Stimulated activated CD8-positive, alpha-beta memory T cell treated with anti-CD3 and anti-CD28 coated beads, Interleukin-7, amount 100 ng/mL, for 48 hours (primary cell): Measurements from ENCODE around the gene PACSIN2.
"Not testable (repeated sequence)": the region's sequence is repeated elsewhere in the genome, so short reads cannot be mapped to it uniquely, and the experiment has no call there.

ENCODE experiments used
- DNase-seq, 2 donors: peaks; one replicate each; pipeline ENCODE4 v3.0.0-alpha.2; 2020; ENCODE audit warnings: low read depth in 1 of 2; ENCODE audit errors: extremely low read depth in 1 of 2

PACSIN2 gene

DNA sequence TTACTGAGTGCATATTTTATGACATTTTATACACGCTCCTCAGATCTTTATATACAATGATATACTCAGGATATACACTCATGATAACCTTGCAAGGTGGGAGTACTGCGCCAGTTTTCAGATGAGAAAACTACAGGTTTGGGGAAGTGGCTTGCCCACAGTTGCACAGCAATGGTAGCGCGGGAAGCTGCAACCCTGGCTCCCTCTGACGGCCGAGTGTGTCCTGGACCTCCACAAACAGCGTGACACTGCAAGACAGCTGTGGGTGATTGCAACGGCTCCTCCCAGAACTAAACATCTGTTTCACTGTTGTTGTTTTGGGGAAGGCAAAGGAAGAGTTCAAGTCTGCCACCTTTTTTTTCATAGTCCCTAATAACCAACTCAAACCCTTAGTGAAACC lies 47.0 kb downstream of the PACSIN2 start:
- DNase-seq = no peak

DNA sequence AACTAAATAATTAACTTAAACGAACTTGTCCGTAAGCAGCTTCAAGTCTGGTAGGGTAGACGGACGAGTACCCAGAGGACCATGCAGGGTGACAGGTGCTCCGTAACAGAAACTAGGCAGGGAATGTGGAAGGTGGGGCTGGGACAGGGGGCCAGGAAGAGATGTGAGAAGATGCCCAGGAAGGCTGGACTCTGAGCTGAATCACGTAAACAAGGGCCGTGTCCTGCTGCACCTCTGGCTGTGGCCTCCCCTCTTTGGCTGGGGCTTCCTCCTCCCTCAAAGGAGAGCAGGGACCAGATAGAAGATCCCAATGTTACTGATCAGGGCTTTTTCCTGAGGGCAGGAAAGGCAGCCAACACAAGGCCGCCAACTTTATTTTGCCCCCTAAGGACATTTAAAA lies 47.9 kb downstream of the PACSIN2 start:
- no peak for DNase-seq

DNA sequence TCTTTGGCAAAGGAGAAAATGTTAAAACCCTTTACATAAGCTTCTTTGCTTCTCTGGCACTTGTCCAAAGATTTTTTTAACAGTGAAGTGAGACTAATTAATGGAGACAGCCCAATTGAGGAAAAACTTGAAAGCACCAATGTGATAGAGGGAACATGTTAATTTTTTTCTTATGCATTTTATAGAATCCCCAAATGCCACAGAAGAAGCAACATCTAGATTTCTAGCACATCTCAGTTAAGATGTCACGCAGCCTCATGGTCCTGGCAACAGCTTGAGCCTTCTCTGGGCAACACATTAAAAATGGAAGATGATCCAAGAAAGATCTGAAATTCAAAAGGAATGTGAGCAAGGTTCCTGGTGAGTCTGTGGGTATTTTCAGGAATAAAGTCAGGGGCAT lies 48.5 kb downstream of the PACSIN2 start:
- DNase-seq = no peak

DNA sequence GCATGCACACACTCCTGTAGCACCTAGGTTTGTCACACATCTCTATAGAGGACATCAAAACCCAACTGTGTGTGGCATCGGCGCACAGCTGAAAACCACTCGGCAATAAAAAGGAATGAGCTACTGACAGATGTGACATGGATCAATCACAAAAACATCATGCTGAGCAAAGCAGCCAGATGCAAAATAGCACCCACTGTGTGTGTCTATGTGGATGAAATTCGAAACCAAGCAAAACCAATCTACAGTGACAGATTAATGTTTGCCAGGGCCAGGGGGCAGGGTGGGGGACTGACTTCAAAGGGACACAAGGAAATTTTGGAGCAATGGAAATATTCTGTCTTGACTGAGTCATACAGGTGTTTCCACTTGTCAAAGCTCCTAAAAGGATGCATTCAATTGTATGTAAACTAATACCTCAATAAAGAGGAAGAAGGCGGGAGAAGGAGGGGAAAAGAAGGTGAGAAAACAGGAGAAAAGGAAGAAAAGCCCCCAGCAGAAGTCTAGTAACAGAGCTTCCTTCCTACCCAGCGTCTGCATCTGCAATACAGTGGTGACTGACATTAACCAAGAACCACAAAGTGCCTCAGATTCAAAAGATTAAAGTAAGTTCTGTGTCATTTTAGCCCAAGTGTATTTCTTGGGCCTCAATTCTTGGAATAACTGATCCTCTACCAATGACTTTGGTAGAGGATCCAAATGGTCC lies 49.8 kb downstream of the PACSIN2 start:
- DNase-seq = peak in 1 of 2 donors; percentile 21

DNA sequence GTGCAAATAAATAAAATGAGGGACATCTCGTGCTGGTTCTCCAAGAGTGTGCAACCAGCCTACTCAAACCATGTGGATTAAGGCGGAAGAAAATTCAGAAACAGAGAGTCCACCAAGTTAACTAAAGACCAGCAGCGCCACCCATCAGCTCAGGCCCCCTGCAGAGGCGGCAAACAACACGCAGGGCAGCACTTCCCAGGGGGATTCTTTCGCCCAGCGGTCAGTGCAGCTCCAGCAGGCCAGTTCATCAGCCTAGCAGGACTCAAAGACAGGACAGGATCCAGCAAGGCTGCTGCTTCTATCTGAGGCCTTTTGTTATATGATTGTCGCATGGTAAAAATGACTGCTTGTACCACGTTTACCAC lies 51.7 kb downstream of the PACSIN2 start:
- no peak for DNase-seq

DNA sequence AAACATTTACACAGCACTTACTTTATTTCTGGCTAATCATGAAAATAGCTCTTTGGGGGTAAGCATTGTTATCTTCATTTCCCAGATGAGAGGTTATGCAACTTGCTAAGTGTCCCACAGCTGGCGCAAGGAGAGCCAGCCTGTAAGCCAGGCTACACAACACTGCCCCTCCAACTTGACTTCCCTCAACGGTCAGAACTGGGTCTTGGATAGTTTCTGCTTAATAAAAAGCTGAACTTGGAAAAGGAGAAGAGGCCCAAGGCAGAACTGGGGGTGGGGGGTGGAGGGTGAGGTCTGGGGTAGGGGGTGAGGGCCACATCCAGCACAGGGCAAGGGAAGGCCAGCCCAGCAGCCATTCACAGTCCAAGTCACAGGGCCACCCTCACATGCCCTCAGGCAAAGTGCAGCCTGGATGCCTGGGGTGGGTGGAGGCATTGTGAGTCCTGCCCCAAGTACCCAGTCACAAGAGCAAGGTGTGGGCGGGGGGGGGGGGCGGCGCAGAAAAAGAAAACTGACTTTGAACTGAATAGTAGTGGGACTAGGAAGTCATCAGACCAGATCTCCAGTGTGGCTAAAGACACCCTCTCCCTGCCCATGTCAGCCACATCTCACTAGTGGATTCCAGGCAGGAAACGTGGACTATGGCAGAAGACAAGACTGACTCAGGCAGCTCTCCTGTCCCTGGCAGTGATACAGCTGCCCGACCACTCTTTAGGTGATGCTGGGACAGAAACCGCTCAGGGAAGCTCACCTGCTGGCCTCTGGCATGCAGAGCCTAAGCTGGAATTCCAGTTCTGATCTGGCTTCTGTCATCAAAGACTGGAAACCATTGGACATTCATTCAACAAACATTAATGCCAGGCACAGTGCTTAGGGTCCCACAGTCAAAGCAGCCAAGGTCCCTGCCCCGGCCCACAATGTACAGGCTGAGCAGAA lies 52.4 kb downstream of the PACSIN2 start:
- no peak for DNase-seq

DNA sequence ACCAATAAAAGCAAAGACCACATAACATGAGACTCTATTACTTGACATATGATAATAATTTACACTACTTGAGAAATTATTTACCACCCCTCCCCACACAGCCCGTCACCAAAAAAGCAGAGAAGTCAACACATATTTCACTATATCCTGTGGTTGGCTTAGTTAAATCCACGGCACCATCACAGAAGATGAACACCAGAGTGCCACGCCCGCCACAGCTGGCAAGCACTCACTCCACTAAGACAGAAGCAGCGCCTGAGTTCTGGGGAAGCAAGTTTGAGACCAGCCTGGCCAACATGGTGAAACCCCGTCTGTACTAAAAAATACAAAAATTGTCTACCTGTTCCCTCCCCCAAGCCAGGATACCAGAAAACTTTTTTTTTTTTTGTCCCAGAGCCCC lies 53.1 kb downstream of the PACSIN2 start:
- no peak for DNase-seq

DNA sequence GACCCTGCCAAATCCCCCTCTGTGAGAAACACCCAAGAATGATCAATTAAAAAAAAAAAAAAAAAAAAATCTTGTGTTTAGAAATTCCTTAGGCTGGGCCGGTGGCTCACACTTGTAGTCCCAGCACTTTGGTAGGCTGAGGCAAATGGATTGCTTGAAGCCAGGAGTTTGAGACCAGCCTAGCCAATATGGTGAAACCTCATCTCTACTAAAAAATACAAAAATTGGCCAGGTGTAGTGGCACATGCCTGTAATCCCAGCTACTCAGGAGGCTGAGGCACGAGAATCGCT lies 53.6 kb downstream of the PACSIN2 start:
- not testable (repeated sequence) for DNase-seq

DNA sequence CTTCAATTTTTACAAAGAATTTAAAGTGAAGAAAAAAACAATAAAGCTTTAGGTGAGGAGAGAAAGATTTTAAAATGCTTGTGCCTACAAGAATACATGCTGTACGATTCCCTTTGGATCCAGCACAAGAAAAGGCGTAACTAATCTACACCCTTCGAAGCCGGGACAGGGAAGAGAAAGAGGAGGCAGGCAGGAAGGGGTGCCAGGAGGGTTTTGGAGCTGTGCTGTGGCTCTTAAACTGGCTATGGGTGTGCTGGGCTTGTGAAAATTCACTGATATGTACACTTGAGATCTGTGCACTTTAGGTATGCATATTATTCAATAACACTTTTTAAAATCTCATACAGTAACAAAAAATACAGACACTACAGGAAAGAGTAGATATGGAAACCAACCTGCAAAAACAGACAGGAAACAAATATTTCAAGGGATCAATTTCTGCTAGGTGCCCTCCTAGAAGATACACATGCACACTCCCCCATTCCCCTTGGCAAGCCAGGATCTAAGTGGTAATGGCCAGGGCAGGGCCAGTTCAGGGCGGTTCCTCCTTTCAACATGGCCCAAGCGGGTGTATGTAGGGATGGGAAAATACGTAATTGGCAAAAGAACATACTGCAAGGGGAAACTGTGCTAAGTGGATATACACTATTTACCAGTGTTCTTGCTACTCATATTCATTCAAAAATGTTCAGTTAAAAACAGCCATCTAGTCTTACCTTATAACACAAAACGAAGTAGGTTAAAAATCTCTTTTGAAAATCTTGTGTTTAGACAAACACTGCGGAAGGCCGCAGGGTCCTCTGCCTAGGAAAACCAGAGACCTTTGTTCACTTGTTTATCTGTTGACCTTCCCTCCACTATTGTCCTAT lies 54.2 kb downstream of the PACSIN2 start:
- no peak for DNase-seq

DNA sequence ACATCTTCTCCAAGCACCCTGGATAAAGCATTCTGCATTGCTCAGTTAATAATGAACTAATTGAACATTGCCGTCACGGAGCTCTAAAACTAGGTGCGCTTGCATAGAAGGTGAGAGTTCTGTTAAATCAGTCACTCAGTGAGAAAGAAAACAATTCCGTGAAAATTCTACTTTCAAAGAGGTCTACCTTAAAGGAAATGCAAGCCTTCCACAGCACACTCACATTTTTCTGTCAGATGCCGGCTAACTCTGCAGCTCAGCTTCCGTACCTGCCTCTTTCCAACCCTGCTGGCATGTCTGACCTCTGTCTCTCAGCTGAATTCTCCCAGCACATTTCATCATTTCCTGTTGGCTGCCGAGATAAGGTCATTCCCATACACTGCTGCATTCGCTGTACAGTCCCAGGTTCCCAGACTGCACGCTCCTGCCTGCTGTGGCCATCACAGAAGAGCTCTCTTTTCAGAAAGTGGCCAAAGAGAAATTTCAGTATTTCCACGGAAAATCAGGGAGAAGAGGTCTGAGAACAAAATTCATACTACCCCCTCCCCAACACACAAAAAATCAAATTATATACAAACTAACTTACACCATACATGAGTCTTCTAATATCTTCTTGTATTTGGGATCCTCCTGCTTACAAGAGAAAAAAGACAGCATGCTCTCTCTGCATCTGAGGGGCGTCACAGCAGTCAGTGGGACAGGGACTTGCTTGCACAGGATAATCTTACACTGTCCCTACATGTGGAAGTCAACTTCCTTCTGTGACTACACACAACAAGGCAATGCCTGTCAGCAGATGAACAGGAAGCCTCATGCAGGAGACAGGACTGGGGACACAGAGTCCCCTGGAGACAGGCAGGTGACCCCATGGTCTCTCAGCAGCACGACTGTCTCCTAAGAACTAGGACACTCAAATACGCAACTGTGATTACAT lies 55.1 kb downstream of the PACSIN2 start:
- no peak for DNase-seq

DNA sequence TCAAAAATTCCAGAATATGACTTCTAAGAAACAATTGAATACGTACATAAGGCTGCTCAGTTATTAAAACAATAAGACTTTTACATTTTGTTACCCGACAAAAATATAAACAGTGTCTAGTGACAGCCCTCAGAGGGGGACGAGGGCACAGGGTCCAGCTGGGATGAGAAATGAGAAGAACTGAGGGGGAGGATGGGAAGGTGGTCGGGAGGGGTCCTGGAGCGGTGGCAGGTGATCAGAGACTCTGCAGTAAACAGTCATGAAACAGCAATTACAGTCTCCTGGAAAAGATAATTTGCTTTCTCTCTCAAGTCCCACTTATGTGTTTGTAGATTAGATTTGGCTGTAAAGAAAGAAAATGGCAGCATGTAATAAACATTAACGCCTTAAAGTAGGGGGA lies 56.0 kb downstream of the PACSIN2 start:
- no peak for DNase-seq

DNA sequence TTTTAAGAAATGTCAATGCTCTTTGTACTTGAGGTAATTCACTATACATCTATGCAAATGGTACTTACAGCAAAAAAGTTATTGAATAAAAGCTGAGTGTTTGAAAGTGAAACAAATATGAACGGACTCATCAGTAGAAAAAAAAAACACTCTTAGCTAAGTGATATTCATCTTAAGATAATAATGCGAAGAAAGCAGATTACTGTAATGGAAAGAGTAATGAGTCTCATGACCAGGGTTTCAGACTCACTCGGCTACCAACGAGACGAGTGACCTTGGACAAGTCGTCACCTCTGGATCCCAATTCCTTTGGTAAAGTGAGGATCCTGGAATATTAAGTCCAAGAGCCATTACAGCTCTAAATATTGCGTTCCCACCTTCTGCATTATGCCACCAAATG lies 57.0 kb downstream of the PACSIN2 start:
- no peak for DNase-seq

DNA sequence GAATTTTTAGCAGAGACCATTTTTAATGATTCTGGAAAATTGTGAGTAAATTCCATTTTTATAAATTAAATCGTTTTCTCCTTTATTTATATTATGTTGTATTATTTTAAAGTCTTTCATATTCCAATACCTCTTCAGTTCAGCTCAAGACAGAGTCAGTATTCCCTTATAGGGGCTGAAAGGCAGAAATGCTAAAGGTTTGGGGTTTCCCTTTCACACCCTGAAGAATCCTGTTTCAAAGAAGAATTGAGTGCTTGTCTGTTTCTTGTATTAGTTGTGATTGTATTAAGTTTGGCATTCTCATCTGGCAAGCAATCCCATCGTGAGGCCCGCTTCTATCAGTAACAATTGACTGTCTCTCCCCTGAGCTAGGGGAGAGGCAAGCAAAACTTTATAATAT lies 57.4 kb downstream of the PACSIN2 start:
- DNase-seq = no peak

DNA sequence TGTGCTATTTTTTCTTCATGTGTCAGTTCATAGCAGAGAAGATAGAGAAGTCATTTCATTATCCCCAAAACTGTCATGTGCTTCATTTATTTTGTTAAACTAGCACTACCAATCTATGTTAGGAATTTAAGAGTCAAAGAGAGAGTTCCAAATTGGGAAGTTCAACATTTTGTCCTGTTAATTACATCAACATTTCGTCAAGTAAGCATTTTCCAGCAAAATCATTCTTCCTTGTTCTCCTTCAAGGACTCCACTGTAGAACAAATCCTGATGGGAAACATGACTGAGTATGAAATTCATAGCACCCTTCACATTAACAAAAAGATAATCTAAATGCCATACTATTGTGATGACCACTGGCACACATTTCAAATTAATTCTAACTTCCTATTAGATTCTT lies 59.1 kb downstream of the PACSIN2 start:
- no peak for DNase-seq

DNA sequence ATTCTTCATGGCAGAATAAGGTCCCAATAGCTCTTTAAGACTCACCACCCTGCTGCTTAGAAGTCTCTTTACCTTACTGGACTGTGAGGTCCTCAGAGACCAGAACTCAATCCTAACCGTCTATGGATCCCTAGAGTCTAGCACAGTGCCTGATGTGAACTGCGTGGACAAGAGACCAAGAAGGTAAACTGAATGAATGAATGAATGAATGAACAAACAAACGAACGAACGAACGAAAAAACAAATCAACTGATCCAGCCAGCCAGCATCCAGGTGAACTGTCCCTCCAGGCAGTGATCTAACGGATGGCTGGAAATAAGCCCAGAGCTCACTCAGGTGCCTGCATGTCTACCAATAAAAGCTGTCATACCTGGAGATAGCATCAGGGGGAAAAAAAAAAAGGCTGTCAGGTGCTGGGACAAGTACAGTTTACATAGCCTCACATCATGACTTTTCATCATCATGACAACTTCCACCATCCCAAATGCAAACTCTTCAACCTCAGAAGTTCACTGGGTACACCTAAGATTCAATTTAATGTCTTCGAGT lies 59.8 kb downstream of the PACSIN2 start:
- DNase-seq = no peak

DNA sequence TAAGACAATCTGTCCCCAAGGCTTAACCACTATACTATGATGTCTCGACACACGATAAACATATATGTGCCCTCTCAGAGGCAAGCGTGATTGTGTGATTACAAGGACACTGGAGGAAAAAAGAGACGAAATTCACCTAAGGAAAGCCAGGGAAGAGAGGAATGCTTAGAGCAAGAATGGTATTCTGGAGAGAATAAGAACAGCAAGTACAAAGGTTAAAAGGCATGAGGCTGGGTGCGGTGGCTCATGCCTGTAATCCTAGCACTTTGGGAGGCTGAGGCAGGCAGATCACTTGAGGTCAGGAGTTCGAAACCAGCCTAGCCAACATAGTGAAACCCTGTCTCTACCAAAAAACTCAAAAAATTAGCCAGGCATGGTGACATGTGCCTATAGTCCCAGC lies 61.2 kb downstream of the PACSIN2 start:
- not testable (repeated sequence) for DNase-seq

DNA sequence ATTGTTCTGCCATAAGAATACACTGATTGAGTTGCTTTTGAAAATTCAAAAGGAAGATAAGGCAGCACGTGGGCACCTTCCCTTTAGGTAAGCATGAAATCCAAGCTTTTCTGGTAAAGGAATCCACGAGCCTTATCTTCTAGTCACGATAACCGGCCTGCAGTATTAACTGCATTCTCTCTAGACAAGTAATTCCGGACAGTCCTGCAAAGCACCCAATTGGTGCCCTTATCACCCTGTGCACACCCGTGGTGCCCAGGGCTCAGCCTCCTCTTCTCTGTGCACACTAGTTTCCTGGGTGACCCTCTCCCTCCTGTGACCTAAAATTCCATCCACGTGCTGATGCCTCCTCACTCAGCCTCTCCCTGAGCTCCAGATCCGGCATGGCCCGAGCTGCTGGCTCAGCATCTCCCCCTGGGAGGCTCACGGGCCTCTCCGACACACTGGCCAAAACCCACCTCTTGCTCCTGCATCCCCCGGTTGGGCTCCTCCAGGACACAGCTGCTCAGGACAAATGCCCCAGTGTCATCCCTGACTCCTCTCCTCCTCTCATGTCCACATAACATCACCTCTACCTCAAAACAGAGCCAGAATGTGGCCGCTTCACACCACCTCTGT lies 63.7 kb downstream of the PACSIN2 start:
- no peak for DNase-seq

DNA sequence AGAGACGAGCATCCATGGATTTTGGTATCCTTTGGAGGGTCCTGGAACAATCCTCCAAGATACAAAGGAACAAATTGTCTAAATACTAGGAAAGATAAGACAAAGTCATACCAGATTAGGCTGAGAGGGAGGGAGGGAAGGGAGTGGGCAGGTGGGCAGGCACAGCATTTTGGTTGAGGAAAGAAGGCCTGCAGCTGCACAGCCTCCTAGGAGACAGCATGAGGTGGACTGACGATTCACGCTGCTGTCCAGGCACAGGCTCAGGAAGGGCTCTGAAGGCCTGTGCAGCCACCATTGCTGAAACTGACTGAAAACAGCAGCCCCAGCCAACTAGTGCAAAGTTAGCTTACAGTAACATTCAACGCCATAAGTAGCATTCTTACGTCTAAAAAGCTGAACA lies 64.7 kb downstream of the PACSIN2 start:
- no peak for DNase-seq

DNA sequence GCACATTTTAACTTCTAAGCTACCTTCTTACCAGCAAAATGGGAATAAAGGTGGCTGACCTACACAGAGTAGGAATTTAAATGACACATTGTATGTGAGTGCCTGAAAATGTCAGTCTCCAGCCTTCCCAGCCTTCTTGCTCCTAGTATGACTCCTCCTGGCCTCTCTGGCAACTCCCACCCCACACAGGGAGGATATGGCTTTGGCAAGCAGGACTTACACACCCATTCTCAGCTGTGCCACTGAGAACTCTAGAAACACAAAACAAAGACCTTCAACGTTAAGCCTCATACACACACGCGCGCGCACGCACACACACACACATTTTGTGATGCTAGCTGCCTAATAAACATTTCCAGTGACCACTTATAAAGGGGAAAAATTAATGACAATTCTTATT lies 65.8 kb downstream of the PACSIN2 start:
- no peak for DNase-seq

DNA sequence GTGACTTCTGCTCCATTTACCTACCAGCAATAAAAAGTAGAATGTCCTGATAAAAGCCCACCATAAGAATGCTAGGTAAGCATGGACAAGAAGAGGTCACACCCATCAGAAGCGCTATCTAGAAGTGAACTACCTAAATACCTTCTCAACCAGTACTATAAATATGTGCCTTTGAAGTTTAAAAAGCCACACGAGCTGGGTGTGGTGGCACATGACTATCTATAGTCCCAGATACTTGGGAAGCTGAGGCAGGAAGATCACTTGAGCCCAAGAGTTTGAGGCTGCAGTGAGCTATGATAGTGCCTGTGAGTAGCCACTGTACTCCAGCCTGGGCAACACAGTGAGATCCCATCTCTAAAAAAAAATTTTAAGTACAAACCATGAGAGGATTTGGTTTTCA lies 66.7 kb downstream of the PACSIN2 start:
- no peak for DNase-seq
